Right forelimb (tissue), 1 donor: Measurements from ENCODE around the gene SPTAN1.
A peak's percentile ranks its signal among the peaks of the same experiment; 100 is the strongest.

Source experiments
- DNase-seq: peaks from one replicate; pipeline ENCODE4 v3.0.0-alpha.2; 2018

SPTAN1 gene

DNA sequence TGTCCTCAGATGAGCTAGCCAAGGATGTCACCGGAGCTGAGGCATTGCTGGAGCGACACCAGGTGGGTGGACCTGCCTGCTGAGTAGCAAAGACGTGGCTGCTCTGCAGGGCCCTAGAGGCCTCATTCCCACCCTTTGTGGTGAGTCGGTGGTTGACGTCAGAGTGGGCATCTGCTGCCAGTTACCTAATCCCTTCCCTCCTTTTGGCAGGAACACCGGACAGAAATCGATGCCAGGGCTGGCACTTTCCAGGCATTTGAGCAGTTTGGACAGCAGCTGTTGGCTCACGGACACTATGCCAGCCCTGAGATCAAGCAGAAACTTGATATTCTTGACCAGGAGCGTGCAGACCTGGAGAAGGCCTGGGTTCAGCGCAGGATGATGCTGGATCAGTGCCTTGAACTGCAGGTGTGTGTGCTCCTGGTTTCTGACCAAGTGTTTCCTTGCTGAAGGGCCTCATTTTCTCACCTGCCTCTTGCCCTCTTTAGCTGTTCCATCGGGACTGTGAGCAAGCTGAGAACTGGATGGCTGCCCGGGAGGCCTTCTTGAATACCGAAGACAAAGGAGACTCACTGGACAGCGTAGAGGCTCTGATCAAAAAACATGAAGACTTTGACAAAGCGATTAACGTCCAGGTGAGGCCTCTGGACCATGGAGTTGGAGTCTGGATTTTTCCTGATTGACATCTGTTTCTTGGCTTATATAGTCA lies 55.4 kb downstream of the SPTAN1 start:
- peak; percentile 80 for DNase-seq

DNA sequence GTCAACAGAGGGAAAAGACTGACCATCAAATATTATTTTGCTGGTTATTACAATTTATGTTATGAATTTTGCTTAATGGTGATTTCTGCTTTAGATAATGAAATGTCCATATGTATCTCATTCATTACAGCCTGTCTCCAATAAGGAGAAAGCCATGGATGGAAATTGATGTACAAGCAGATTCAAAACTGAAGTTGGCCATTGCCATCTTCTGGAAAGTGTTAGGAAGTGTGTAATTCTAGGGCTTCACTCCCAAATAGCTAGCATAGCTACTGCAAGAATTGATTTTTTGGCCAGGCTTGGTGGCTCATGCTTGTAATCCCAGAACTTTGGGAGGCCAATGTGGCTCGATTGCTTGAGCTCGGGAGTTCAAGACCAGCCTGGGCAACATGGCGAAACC lies 58.5 kb downstream of the SPTAN1 start:
- no peak for DNase-seq

- no peak for DNase-seq
Observed at GRCh38 chr9:128611600-128612394, 59.4 kb downstream of the SPTAN1 start.

- no peak for DNase-seq
Observed at GRCh38 chr9:128614728-128615127, 62.3 kb downstream of the SPTAN1 start.

DNA sequence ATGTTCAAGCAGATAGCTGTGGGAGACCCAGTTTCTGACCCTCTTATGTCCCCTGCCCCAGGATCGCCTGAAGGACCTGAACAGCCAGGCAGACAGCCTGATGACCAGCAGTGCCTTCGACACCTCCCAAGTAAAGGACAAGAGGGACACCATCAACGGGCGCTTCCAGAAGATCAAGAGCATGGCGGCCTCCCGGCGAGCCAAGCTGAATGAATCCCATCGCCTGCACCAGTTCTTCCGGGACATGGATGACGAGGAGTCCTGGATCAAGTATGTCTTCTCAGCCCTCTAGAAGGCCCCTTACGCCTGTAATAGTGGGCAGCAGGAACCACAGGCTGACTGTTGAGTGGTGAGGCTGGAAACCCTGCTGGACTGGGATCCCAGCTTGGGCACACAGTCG lies 63.2 kb downstream of the SPTAN1 start:
- no peak for DNase-seq

- no peak for DNase-seq
Observed at GRCh38 chr9:128617943-128618342, 65.6 kb downstream of the SPTAN1 start.

DNA sequence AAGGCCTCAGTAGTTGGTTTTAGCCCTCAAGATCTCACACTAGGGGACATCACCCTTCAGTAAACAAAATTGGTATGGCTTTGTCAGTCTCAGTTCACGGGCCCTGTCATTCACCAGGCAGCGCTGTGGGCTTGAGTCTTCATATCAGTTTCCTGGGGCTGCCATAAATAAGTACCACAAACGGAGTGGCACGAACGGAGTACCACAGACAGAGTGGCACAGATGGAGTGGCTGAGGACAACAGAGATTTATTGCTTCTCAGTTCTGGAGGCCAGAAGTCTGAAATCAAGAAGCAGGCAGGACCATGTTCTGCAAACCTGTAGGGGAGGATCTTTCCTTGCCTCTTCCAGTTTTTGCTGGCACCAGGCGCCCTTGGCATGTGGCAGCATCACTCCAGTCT lies 66.7 kb downstream of the SPTAN1 start:
- DNase-seq = no peak

GRCh38 chr9:128619779-128620178 lies 67.4 kb downstream of the SPTAN1 start:
- DNase-seq = no peak

DNA sequence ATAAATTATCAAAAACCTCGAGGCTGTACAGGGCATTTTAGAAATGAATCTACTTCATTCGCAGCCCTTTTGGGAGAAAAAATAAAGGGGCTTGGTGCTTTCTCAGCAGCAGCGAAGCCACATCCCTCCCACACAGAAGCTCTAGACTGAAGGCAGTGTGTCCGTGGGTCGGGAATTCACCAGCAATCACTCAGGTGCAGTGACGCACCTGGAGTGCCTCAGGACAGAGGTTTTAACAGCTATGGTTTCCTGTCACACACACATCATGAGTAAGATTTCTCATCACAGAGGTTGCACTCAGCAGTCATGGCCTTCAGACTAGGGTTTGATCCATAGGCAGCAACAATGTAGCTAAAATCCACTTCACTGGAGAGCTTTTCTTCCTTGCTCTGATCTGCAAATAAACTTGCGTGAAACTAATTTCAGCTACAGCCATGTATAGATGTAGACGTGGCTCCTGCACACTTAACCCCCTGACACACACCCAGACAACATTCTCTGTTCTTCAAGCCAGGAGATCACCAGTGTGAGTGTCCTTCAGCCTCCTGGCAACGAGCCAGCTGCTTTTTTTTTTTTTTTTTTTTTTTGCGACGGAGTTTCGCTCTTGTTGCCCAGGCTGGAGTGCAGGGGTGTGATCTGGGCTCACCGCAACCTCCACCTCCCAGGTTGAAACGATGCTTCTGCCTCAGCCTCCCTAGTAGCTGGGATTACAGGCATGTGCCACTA lies 69.5 kb downstream of the SPTAN1 start:
- DNase-seq = no peak

- DNase-seq = no peak
Observed at GRCh38 chr9:128624566-128624965, 72.2 kb downstream of the SPTAN1 start.

GRCh38 chr9:128625391-128626146 lies 73.2 kb downstream of the SPTAN1 start:
- no peak for DNase-seq

DNA sequence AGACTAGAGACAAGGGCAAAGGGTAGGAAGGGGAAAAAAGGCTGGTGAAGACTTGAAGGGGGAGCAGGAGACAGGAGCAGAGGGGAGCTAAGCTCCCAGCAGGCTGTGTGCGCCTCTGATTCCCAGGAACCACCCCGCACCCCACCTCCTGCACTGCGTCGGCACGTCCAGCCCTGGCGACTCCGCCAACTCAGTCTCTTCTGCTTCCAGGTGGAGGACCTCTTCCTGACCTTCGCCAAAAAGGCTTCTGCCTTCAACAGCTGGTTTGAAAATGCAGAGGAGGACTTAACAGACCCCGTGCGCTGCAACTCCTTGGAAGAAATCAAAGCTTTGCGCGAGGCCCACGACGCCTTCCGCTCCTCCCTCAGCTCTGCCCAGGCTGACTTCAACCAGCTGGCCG lies 73.8 kb downstream of the SPTAN1 start:
- DNase-seq = no peak

DNA sequence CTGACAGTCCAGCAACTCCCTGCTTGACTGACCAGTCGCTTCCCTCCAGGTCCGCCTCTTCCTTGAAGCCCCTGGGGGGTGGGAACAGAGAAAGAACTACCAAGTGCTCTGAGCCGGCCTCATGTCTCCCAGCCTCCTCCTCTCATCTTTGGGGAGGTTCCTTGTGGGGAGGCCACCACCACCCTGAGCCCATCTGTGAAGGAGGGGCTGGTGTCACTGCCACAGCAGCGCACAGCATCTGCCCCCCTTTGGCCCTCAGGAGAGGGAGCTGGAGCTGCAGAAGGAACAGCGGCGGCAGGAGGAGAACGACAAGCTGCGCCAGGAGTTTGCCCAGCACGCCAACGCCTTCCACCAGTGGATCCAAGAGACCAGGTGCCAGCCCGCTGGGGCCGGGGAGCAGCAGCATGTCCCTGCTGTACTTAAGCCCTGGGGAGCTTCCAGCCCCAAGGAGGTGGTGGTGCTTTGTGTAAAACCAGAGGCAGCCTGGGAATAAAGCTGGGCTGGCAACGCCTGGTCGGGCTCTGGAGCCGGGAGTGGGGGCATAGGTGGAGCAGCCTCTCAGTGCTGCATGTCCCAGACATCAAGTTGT lies 74.8 kb downstream of the SPTAN1 start:
- no peak for DNase-seq

DNA sequence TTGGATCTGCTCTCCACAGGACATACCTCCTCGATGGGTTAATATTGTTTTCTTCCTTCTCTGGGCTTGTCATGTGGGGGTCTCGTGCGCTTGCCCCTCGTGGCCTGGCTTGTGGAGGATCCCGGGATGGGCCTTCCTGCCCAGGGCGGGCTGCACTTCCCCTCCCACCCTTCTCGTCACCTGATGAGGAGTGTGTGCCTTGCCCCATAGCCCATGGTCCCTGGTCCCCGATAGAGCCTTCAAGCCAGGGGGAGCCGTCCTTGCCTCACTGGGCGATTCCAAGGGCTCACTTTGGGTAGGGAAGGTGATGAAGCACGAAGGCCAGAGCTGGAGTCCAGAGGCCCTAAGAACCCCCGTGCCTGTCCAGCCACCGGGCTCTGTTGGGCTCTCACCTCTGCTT lies 75.5 kb downstream of the SPTAN1 start:
- no peak for DNase-seq

GRCh38 chr9:128628471-128629048 lies 76.2 kb downstream of the SPTAN1 start:
- no peak for DNase-seq

GRCh38 chr9:128629136-128629535 lies 76.7 kb downstream of the SPTAN1 start:
- no peak for DNase-seq

DNA sequence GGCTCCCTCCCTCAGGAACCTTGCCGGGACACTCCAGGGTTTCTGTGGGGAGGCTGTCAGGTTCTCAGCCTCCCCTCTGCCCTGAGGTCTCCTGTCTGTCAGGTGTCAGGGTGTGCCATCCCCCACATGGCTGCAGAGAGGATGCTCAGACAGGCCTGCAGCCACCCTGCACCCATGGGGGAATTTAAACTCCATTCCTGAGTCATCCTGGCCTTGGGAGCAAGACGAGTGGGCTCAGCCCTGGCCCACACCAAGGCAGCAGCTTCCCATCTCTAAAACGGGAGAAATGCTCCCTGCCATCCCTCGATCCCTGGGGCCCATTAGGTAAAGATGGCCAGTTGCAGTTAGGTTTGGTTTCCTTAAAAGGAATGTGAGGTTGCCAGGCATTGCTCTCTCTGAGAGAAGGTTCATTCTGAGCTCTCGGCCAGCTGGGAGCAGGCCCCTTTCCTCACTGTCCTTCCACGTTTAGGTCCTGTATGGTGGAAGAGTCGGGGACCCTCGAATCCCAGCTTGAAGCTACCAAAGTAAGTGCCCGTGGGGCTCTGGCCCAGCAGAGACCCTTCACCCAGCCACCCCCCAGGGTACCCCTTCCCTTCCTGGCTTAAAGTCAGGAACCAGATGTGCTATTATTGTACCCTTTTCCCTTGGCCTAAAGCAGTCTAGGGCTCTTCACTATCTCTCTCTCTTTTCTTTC lies 77.6 kb downstream of the SPTAN1 start:
- no peak for DNase-seq

GRCh38 chr9:128631636-128632035 lies 79.2 kb downstream of the SPTAN1 start:
- no peak for DNase-seq

GRCh38 chr9:128632066-128632465 lies 79.7 kb downstream of the SPTAN1 start:
- no peak for DNase-seq

- DNase-seq = no peak
Observed at GRCh38 chr9:128632486-128632885, 80.1 kb downstream of the SPTAN1 start.

DNA sequence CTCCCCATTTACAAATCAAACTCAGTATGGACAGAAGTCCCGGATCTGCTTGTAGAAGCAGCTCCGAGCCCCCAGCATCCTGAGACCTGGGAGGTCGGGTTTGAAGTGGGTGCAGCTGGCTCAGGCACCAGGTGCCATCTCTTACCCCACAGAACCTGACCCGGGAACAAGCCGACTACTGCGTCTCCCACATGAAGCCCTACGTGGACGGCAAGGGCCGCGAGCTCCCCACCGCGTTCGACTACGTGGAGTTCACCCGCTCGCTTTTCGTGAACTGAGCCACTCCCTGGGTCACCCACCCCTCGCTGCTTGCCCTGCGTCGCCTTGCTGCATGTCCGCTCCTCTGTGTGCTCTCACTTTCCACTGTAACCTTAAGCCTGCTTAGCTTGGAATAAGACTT lies 80.7 kb downstream of the SPTAN1 start:
- no peak for DNase-seq

GRCh38 chr9:128633601-128634000 lies 81.2 kb downstream of the SPTAN1 start:
- DNase-seq = no peak
